NT2/D1 (cell line): ENCODE measurements around the gene TMEM11.
"Not testable (repeated sequence)": the region's sequence is repeated elsewhere in the genome, so short reads cannot be mapped to it uniquely, and the experiment has no call there.

Source experiments
- DNase-seq: peaks from one replicate; pipeline ENCODE4 v3.0.0-alpha.2; 2011; ENCODE audit warnings: low read depth, low spot score
- H3K27me3 ChIP-seq: 2 replicates; pipeline ENCODE4 v1.6.0; 2011; ENCODE audit warnings: mild to moderate bottlenecking; ENCODE audit not compliant: insufficient read length, insufficient read depth
- H3K36me3 ChIP-seq: 2 replicates; pipeline ENCODE4 v1.6.1; 2011; ENCODE audit warnings: mild to moderate bottlenecking, low read length, mixed read lengths; ENCODE audit not compliant: insufficient read depth, insufficient read length
- H3K4me1 ChIP-seq: 2 replicates; pipeline ENCODE4 v1.5.1; 2011; ENCODE audit not compliant: insufficient read depth, insufficient read length
- H3K4me3 ChIP-seq: 2 replicates; pipeline ENCODE4 v1.5.1; 2011; ENCODE audit warnings: low read depth; ENCODE audit not compliant: insufficient read length
- H3K9ac ChIP-seq: 2 replicates; pipeline ENCODE4 v1.6.0; 2011; ENCODE audit warnings: low read depth; ENCODE audit not compliant: insufficient read length
- H3K9me3 ChIP-seq: 2 replicates; pipeline ENCODE4 v1.5.1; 2011; ENCODE audit warnings: mild to moderate bottlenecking, low read length; ENCODE audit not compliant: insufficient read depth
- SUZ12 ChIP-seq: IDR thresholded peaks from 2 replicates; pipeline ENCODE4 v1.6.1; 2011; ENCODE audit not compliant: insufficient read length, insufficient read depth; ENCODE audit errors: extremely low read depth
- YY1 ChIP-seq: IDR thresholded peaks from 2 replicates; pipeline ENCODE4 v1.6.1; 2011; ENCODE audit not compliant: insufficient read length, insufficient read depth
- ZNF274 ChIP-seq: IDR thresholded peaks from 2 replicates; pipeline ENCODE4 v1.6.1; 2011; ENCODE audit warnings: mild to moderate bottlenecking, low read depth, low read length

Gene TMEM11

DNA sequence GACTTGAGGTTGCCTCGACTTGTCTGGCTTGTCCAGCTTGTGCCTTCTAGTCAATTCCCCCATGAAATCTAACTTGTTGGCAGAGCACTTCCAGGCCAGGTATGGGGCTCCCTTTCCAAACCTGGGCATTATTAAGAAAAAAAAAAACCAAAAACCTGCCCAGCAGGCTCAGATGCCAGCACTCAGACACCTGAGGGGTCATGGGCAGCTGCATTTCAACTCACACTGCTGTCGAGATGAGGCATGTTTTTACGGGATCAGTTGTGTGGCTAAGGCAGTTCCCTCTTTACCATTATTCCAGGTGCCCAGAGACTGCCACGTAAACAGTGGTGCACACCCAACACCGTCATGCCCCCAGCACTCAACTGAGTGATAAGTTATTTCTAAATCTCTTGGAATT is 17.8 kb downstream of the TMEM11 start:
- H3K36me3 ChIP-seq = peaks cover 48% of the 10 kb centered on the region
- H3K4me1 ChIP-seq = peaks cover 24% of the 10 kb centered on the region
- DNase-seq = no peak
- no peak overlapping the region for H3K9ac ChIP-seq
- no peak overlapping the region for H3K4me3 ChIP-seq
- H3K9me3 ChIP-seq = no peaks in the 10 kb centered on the region
- H3K27me3 ChIP-seq = no peaks in the 10 kb centered on the region
- TF ChIP-seq YY1 (no peak), SUZ12 (no peak), ZNF274 (no peak)

DNA sequence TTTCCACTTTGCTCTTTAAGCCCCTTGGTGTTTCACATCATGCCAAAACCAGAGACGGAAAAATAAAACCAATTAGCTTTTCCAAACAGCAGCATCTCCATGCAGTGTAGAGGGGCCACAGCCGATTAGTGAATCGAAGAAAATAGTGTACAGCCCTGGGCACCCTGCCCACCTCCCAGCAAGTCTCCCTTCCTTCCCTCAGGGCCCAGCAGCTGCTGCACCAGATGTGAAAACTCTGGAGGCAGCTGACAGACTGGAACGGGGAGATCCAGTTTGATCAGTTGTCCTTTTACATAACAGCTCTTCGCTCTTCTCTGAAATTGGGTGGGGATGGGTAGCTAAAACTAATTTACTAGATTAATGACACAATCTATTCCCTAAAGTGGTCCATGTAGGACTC is 19.3 kb downstream of the TMEM11 start:
- no peak overlapping the region for H3K9ac ChIP-seq
- peaks cover 56% of the 10 kb centered on the region for H3K36me3 ChIP-seq
- H3K4me1 ChIP-seq = peaks cover 14% of the 10 kb centered on the region
- H3K27me3 ChIP-seq = no peaks in the 10 kb centered on the region
- TF ChIP-seq SUZ12 (no peak), ZNF274 (no peak), YY1 (no peak)
- no peak for DNase-seq
- H3K4me3 ChIP-seq = no peak overlapping the region
- H3K9me3 ChIP-seq = no peaks in the 10 kb centered on the region

DNA sequence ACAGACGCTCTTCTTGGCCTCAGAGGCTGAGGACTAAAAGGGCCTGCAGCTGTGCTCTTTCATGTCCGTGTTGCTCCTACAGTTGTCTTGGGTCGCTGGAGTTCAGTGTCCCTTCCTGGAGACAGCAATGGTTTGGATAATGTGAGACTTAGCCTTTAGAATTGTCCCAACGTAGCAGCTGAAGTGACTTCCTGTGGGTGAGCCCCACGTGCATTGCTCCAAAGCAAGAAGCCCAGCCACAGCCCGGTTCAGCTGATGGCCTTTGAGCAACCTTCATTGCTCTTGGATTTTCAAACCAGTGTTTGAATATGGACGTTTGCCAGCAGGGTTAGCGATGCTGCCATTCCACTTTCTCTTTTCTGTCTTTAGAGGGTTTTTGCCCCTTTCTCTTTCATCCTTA is 19.7 kb downstream of the TMEM11 start:
- Histone ChIP-seq H3K4me1 (peaks cover 14% of the 10 kb centered on the region), H3K36me3 (peaks cover 58% of the 10 kb centered on the region), H3K4me3 (no peak overlapping the region), H3K9ac (no peak overlapping the region), H3K9me3 (no peaks in the 10 kb centered on the region), H3K27me3 (no peaks in the 10 kb centered on the region)
- TF ChIP-seq YY1 (no peak), ZNF274 (no peak), SUZ12 (no peak)
- DNase-seq = no peak

DNA sequence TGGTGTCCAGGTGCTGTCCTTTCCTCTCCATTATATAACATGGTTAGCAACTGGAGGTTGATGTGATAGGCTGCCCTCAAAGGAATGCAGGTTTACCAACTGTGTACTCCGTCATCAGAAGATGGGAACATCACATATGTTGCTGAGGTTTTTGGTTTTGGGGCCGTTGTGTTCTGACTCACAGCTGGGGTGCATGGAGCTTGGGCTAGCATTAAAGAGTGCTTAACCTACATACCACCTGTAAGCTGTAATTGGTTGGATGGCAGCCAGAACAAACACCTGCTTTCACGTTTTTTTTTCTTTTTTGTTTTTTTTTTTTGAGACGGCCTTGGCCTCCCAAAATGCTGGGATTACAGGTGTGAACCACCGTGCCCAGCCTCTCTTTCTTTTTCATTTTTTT is 20.9 kb downstream of the TMEM11 start:
- Histone ChIP-seq H3K9me3 (no peaks in the 10 kb centered on the region), H3K27me3 (no peaks in the 10 kb centered on the region), H3K9ac (no peak overlapping the region), H3K4me3 (no peak overlapping the region), H3K36me3 (peaks cover 59% of the 10 kb centered on the region), H3K4me1 (peaks cover 8% of the 10 kb centered on the region)
- no peak for TF ChIP-seq YY1
- TF ChIP-seq SUZ12 = no peak
- no peak for TF ChIP-seq ZNF274
- DNase-seq = no peak

DNA sequence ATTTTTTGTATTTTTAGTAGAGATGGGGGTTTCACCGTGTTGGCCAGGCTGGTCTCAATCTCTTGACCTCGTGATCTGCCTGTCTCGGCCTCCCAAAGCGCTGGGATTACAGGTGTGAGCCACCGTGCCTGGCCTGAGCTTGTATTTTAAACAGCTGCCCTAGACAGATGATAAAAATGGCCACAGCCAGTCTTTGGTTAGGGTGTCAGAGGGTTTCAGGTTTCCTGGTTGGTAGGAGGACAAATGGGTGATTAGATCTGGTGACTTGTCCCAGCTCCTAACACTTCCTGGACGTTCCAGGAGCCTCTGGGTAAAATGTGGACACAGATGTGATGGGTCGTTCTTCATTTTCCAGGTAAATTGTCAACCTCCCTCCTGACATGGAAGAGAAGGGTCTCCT is 21.5 kb downstream of the TMEM11 start:
- not testable (repeated sequence) for H3K9me3 ChIP-seq, H3K9ac ChIP-seq, DNase-seq, H3K4me1 ChIP-seq, H3K27me3 ChIP-seq, H3K4me3 ChIP-seq
- peaks cover 53% of the 10 kb centered on the region for H3K36me3 ChIP-seq

DNA sequence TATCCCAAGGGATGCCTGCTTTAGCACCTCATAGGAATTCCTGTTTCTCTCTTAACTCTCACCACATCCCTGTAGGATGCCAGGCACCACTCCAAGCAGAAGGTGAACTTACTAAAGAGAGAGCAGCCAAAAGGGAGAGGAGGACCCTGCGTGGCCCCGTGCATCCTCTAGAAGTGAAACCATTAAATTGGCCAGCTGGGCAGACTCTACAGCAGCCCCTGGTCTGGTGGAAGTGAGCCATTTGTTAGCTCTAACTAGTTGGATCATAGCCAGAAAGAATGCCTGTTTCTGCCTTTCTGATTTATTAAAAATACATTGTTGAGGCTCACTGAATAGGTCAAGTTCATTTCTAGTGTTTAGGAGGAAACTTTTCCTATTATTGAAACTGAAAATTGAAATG is 22.3 kb downstream of the TMEM11 start:
- H3K27me3 ChIP-seq = no peaks in the 10 kb centered on the region
- no peaks in the 10 kb centered on the region for H3K9me3 ChIP-seq
- H3K4me1 ChIP-seq = peaks cover 4% of the 10 kb centered on the region
- H3K9ac ChIP-seq = no peak overlapping the region
- H3K36me3 ChIP-seq = peaks cover 46% of the 10 kb centered on the region
- no peak overlapping the region for H3K4me3 ChIP-seq
- no peak for DNase-seq
- TF ChIP-seq YY1 (no peak), SUZ12 (no peak), ZNF274 (no peak)

DNA sequence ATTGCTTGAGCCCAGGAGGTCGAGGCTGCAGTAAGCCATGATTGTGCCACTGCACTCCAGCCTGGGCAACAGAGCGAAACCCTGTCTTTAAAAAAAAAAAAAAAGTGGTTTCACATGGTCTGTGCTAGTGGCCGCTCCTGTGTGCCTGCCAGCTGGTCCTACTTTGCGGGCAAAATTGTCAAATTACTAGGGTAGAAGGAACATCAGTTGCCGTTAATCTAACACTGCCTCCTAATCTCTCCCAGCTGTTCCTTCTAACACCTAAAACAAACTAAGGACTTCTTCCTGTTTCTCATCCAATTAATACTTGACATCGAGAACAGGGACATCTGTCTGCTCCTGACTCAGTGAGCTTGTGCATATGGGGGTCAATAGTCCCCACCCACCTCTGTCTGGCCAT is 23.9 kb downstream of the TMEM11 start:
- no peak overlapping the region for H3K9ac ChIP-seq
- no peaks in the 10 kb centered on the region for H3K9me3 ChIP-seq
- peaks cover 6% of the 10 kb centered on the region for H3K4me1 ChIP-seq
- no peak for DNase-seq
- TF ChIP-seq YY1 (no peak), ZNF274 (no peak), SUZ12 (no peak)
- H3K4me3 ChIP-seq = no peak overlapping the region
- H3K27me3 ChIP-seq = no peaks in the 10 kb centered on the region
- H3K36me3 ChIP-seq = peaks cover 35% of the 10 kb centered on the region

DNA sequence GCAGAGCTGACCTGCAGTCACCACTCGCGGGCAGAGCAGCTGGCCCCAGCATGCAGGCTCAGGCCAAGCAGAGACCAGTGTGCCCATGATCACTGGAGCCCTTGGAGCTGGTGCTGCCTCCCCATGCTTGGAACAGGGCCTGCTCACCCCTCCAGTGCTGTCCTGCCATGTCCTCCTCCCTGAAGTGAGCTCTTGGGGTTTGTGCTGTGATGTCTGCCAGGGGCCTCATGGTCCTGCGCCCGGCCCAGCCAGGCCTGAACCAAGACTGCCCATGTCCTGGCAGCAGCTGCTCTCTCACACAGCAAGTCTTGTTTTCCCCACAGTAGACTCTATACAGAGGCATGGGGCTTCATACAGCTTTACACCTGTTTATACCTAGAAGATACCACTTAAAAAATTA is 24.6 kb downstream of the TMEM11 start:
- H3K4me3 ChIP-seq = no peak overlapping the region
- H3K4me1 ChIP-seq = peaks cover 5% of the 10 kb centered on the region
- H3K9me3 ChIP-seq = no peaks in the 10 kb centered on the region
- H3K27me3 ChIP-seq = no peaks in the 10 kb centered on the region
- DNase-seq = no peak
- peaks cover 41% of the 10 kb centered on the region for H3K36me3 ChIP-seq
- H3K9ac ChIP-seq = no peak overlapping the region
- TF ChIP-seq ZNF274 = no peak
- TF ChIP-seq YY1 = no peak
- TF ChIP-seq SUZ12 = no peak
